Stimulated activated CD8-positive, alpha-beta memory T cell treated with anti-CD3 and anti-CD28 coated beads, Interleukin-15, amount 100 ng/mL, for 24 hours (primary cell): ENCODE data around the gene PARK7.

ENCODE experiments used
- DNase-seq: peaks from one replicate; pipeline ENCODE4 v3.0.0-alpha.2; 2020; ENCODE audit warnings: low read depth

The PARK7 gene

DNA sequence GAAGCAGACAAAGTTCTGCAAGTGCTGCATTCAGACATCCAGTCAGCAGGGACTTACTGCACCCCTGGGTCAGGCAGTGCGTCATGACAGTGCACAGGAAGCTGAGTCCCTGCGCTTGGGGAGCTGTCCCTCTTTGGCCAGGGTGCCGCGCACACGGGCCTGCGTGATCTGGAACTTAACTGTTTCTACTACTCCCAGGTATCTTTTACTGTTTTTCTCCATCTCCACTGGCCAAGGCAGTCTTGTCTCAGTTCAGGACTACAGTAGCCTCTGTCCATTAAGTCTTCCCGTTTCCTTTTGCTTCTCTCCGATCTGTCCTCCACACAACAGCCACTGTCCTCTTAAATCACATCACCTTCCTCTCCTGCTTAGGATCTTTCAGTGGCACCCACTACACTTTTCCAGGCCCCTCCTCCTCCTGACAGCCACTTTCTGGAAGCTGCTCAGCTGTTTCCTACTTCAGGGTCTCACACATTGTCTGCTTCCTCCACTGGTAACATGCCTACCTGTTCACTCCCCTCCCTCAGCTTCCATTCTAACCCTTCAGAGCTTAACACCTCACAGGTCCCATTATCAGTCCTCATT is 48.7 kb downstream of the PARK7 start:
- no peak for DNase-seq

- DNase-seq = no peak
These were observed 49.5 kb downstream of the PARK7 start for GRCh38 chr1:8011016-8011415.

GRCh38 chr1:8011923-8012858 is 50.7 kb downstream of the PARK7 start:
- no peak for DNase-seq

DNA sequence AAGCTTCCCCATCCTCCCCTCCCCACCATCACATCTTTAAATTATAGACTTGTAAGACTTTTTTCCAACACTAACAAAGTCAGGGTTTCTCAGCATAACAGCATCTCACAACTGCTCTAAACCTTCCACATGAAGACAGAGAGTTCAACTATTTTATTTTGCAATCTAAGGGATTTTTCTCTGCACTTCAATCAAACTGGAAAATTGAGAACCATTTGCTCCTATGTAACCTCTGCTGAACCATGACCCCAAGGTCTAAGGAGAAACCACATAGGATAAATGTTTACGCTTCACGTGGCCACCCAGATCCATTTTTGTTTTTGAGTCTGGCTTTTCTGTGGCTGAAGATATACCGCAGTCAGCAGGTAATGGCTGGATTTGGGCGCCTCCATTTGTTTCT is 51.4 kb downstream of the PARK7 start:
- no peak for DNase-seq

DNA sequence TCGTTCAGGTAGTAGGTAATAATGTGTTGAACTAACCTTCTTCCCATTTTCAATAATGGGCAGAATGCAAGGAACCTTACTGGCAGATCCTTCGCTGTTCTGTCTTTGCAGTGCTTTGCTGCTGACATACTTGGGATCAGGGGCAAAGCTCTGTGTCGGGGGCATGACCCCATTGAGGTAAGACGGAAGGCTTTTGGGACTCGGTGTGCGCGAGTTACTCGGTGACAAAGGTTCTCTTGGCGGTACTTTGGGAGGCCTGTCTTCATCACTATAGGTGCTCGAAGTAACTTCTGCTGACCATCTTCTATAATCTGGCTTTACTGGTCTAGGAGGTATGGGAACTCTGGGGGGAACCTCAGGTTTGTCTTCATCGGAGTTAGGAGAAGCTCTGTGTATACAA is 51.9 kb downstream of the PARK7 start:
- DNase-seq = no peak

GRCh38 chr1:8013800-8014199 is 52.3 kb downstream of the PARK7 start:
- no peak for DNase-seq

DNA sequence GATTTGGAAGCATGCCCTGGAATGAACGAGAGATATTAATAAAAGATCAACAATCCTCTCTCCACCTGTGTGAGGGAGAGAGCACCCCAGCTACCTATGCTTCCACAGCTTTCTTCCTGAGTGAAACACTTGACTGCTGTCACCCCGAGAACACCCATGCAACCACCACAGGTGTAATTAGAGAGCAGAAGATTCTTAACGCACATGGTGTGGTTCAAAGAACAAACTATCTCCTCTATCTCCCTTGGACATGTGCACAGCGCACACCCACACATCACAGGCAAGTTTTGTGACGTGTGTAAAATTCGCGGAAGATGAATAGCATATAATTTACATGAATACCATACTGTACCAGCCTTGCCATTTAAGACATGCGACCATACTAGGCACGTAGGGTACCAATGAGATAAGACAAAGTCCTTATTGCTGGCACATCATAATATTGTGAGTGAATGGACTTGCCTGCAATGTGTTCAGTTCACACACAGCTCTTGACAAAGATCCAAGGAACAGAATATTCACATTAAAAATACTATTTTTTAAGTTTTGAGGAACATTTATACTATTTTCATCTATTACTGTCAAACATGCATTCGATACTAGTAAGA is 53.0 kb downstream of the PARK7 start:
- no peak for DNase-seq

DNA sequence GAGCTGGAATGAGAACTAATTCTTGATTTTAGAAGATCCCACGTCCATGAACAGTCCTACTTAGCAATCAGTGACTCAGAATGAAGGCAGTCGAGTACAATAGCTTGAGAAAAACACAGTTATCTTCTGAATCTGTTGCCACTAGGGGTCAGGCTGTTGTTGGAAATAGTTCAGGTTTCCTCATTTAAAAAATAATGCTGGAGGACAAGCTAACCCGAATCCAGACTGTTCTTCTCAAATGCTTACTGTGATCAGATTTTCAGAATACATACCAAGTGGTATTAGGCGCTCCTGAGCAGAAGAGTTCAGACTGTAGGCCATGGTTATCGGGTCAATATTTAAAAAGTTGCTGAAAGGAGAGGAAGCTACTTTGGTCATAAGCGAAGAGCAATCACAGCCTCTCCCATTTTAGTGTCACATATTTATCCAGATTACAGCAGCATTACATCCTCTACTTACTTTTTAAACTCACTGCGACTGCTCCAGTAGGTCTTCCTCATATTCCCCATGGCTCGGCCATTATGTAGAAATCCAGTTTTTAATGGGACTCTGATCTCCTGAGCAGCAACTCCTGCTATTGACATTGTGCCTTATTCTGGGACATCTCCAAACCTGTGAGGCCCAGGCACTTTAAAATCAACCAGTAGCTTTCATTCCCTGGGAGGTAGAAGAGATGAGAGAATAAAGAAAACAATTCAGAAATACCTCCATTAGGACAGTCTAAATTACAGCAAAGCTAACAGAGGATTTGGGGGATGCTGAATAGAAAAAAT is 53.7 kb downstream of the PARK7 start:
- DNase-seq = no peak

GRCh38 chr1:8015809-8016165 is 54.3 kb downstream of the PARK7 start:
- no peak for DNase-seq

- no peak for DNase-seq
These were observed 54.8 kb downstream of the PARK7 start for GRCh38 chr1:8016210-8016894.

DNA sequence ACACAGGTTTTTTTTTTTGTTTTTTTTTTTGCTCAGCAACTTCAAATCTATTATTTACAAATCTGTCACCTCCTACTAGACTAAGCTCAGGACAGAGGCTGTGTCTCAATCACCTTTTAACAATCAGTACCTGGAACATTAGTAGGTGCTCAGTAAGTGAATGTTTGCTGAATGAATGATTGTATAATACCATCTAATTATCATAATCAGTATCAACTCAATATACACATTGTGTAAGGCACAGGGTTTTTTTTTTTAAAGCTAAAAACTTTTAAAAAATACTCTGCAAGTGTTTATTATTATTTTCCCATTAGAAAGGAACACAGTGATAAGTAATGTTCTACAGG is 55.4 kb downstream of the PARK7 start:
- no peak for DNase-seq

- DNase-seq = no peak
These were observed 56.1 kb downstream of the PARK7 start for GRCh38 chr1:8017495-8018197.

DNA sequence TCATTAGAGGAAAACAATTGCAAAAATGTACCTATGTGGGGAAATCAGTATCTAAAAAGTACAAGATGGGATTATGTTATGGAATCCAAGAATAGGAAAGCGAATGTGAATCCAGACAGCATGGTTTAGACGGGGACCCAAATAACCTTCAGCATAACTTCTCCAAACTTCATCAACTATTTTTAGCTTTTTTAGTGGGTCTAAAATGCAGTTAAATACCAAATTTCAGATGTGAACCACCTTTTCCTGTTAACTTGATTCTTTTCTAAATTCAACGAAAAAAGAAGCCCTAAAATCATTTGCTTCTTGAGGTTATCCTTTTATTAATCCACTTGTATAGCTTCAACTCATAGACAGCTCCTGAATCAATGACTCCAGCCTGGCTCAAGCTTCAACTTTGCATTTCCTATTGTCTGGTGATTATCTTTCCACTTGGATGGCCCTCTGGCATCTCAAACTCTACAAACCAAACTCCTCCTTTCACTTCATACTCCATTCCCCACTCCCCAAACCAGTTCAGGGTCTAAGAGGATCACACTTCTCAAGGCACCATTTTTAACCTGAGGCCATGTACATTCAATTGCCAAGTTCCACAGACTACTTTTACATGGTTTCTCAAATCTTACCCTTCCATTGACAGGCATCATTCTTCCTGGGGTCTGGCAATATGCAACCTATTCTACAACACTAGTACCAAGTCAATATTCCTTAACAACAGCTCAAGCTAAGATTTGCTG is 57.1 kb downstream of the PARK7 start:
- no peak for DNase-seq

DNA sequence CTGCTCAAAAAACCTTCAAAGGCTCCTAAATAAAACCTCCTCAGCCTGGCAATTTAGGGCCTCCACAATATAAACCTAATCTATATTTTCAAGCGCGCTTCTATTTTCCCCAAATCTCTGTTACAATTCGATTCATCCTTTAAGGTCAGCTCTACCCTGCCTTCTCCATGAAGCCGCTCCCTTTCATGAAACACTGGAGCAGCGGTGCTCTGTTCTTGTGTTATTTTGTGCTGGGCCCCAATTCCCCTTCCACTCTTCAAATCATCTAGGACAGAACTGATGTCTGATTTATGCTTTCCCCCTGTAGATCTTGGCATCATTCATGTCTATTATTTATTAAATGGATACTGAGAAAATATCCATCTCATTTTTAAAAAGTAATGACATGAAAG is 57.7 kb downstream of the PARK7 start:
- DNase-seq = no peak

DNA sequence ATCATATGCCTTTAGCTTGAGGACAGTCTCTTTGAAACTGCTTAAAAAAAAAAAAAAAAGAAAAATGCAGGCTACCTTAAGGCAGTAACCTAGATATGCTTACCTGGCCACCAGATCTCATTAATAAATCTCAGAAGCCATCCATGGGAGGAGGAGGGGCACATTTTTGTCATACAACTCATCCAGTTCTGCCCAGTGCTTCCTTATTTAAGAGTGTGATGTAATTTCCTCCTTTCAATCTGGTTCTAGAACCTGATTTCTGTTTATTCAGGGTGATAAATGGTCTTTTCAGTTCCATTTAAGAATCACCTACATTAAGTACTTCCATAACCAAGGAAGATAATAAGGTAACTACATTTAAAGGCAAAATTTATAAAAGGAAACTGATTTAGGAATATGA is 58.5 kb downstream of the PARK7 start:
- no peak for DNase-seq

GRCh38 chr1:8021676-8022266 is 60.3 kb downstream of the PARK7 start:
- no peak for DNase-seq

DNA sequence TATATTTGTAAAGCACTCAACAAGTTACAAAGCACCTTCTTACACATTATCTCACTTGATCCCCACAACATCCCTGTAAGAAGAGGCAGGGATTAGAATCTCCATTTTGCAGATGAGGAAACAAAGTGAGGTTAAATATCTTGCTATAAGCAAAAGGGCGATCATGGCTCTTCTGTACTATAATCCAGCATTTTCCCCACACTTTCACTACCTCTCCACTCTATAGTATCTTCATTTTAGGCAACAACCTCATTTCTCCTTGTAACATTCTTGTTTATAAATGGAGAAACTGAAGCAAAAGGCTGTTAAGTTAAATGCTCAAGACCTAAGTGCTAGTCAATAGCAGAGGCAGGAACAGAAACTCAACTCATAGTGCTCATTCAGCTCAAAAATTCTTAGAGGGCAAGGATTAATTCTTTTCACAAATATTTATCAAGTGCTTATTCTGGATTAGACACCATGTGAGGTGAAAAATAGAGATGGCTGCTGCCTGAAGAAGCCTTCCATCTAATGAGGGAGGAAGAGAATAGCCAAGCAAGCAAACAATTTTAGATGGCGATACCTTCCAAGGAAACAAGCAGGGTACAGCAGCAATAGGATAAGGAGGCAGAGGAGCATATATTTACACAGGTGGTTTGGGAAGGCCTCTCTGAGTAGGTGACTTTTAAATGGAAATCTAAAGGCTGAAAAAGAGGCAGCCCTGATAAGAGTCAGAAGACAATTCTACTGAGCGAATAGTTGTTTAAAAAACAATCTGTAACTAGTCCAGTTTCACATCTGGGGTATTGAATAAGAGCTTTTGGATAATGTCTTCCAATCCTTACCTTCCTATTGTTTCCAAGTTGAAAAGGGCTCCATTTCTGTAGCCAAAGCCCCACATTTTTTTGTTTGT is 61.1 kb downstream of the PARK7 start:
- DNase-seq = no peak

DNA sequence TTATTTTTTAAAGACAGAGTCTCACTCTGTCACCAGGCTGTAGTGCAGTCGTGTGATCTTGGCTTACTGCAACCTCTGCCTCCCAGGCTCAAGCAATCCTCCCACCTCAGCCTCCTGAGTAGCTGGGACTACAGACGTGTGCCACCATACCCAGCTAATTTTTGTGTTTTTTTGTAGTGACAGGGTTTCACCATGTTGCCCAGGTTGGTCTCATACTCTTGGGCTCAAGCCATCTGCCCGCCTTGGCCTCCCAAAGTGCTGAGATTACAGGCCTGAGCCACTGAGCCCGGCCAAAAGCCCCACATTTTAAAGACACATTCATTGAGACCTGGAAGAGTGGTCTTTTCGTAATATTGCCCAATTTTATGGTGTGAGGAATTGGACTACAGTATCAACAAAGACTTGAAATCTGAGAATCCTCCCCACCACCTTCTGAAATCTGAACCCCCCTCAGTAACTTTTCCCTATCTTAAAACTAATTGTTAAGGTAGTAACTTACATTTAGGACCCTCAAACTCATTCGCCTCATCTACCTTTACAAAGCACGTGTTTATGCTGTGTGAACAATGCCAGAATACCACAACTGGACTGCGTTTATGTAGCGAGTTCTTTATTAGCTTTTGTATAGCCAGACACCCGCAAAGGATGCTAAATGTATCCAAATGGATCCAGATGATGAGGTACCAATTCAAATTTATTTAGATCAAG is 61.9 kb downstream of the PARK7 start:
- DNase-seq = no peak

GRCh38 chr1:8023995-8024313 is 62.4 kb downstream of the PARK7 start:
- no peak for DNase-seq
